HepG2 (cell line): ENCODE measurements around the gene CARMIL1. TPM values are rescaled to one million over a fixed set of nuclear protein-coding genes. Genes with fewer than 3 reads are reported as not detected.

ENCODE experiments used
- ATAC-seq: fragments of 200-7000 bp; cut with Tn5 transposase; 3 replicates; pipeline ENCODE4 v1.9.1; 2020; ENCODE audit warnings: mild to moderate bottlenecking, moderate library complexity
- BruUV-seq: library from RNA; stranded (reverse); fragments of 400-500 nt; replicated peaks from 2 replicates; lab custom pipeline; 2021; lab: Mats Ljungman, UMichigan
- CTCF ChIA-PET: fragments of 300-600 bp; formaldehyde crosslinking; extraction: SDS; loops from one replicate; lab custom pipeline; 2021; ENCODE audit warnings: low total read pairs, inconsistent platforms, low intra/inter-chr PET ratio; lab: Yijun Ruan, JAX
- POLR2A ChIA-PET: fragments of 350-600 bp; sonication (Branson Sonifier 250); formaldehyde crosslinking; loops from one replicate; lab custom pipeline; 2020; ENCODE audit warnings: antibody characterized with exemption, inconsistent platforms; lab: Yijun Ruan, JAX
- DNase-seq: peaks from one replicate; pipeline ENCODE4 v3.0.0-alpha.2; 2015; ENCODE audit warnings: low spot score
- FAIRE-seq: peaks from 3 replicates; lab custom pipeline; 2011; peaks lifted over from hg19 to GRCh38; lab: Jason Lieb, UNC
- H2AFZ ChIP-seq: one replicate; pipeline ENCODE4 v1.6.1; 2011; ENCODE audit warnings: low read length, inconsistent platforms
- H3K27ac ChIP-seq: fragments of 300-600 bp; 3 replicates; pipeline ENCODE4 v1.8.0; 2011; ENCODE audit warnings: mixed run types, mild to moderate bottlenecking, mixed read lengths, low read length, inconsistent platforms; ENCODE audit not compliant: insufficient read depth; ENCODE audit errors: extremely low read length
- H3K27me3 ChIP-seq, 2 experiments: fragments of 200-600 bp in 1 of 2; 2 replicates in 1 of 2; 3 replicates in 1 of 2; pipeline versions ENCODE4 v1.6.0 to v1.8.0; 2011; ENCODE audit warnings: low read length in 2 of 2, mild to moderate bottlenecking in 2 of 2, moderate library complexity in 2 of 2, inconsistent platforms in 1 of 2; ENCODE audit not compliant: insufficient read depth in 2 of 2, control insufficient read depth in 1 of 2
- H3K36me3 ChIP-seq, 2 experiments: fragments of 200-600 bp in 1 of 2; replicated peaks in 1 of 2; 2 replicates in 1 of 2; 3 replicates in 1 of 2; pipeline versions ENCODE4 v1.5.1 to v1.8.0; 2011; ENCODE audit warnings: low read length in 2 of 2, inconsistent platforms in 1 of 2; ENCODE audit not compliant: insufficient read depth in 2 of 2, control insufficient read depth in 1 of 2
- H3K4me1 ChIP-seq: 2 replicates; pipeline ENCODE4 v1.5.1; 2012; ENCODE audit warnings: low read length, inconsistent platforms; ENCODE audit not compliant: insufficient read depth
- H3K4me2 ChIP-seq: 2 replicates; pipeline ENCODE4 v1.6.0; 2011; ENCODE audit warnings: low read depth, low read length, inconsistent platforms
- H3K4me3 ChIP-seq, 3 experiments: fragments of 200-600 bp in 1 of 3; sonication (generic), shearing (Covaris generic) in 1 of 3; replicated peaks in 1 of 3; 2 replicates each; pipeline ENCODE4 v1.5.1; 2011 to 2016; ENCODE audit warnings: low read length in 3 of 3, inconsistent platforms in 2 of 3, low read depth in 2 of 3, mild to moderate bottlenecking in 2 of 3, control low read depth in 1 of 3, mixed read lengths in 1 of 3; ENCODE audit not compliant: insufficient read depth in 1 of 3
- H3K79me2 ChIP-seq: one replicate; pipeline ENCODE4 v1.6.1; 2011; ENCODE audit warnings: low read length, inconsistent platforms; ENCODE audit not compliant: insufficient read depth
- H3K9ac ChIP-seq: 2 replicates; pipeline ENCODE4 v1.6.0; 2011; ENCODE audit warnings: mild to moderate bottlenecking, low read depth, low read length, inconsistent platforms; ENCODE audit not compliant: insufficient read depth
- H3K9me3 ChIP-seq: 2 replicates; pipeline ENCODE4 v1.5.1; 2012; ENCODE audit warnings: mild to moderate bottlenecking, low read length
- H4K20me1 ChIP-seq: 2 replicates; pipeline ENCODE4 v1.6.0; 2011; ENCODE audit warnings: inconsistent platforms, mild to moderate bottlenecking, low read length, moderate library complexity; ENCODE audit not compliant: insufficient read depth
- CHD4 ChIP-seq: fragments of 200-600 bp; sonication (generic); IDR thresholded peaks from 2 replicates; pipeline ENCODE4 v1.7.0; 2017; ENCODE audit warnings: mild to moderate bottlenecking, low read length, borderline replicate concordance
- ELF4 ChIP-seq: sonication (generic); formaldehyde crosslinking; IDR thresholded peaks from 2 replicates; pipeline ENCODE4 v1.5.0; 2020; ENCODE audit warnings: missing genetic modification reagents, mild to moderate bottlenecking, moderate library complexity, borderline replicate concordance
- ETV5 ChIP-seq: IDR thresholded peaks from 2 replicates; pipeline ENCODE4 v1.6.1; 2018; ENCODE audit warnings: missing biosample characterization, missing genetic modification reagents, inconsistent platforms, borderline replicate concordance
- FOXO4 ChIP-seq: sonication (generic); formaldehyde crosslinking; conservative IDR thresholded peaks from 2 replicates; pipeline ENCODE4 v1.8.1; 2023; ENCODE audit warnings: missing genetic modification reagents
- GFI1 ChIP-seq: sonication (generic); formaldehyde crosslinking; IDR thresholded peaks from 2 replicates; pipeline ENCODE4 v1.5.0; 2020; ENCODE audit warnings: missing genetic modification reagents, mild to moderate bottlenecking, borderline replicate concordance
- HMGXB4 ChIP-seq, 2 experiments: sonication (generic) in 1 of 2; formaldehyde crosslinking in 1 of 2; IDR thresholded peaks; 2 replicates each; pipeline versions ENCODE4 v1.4.0 to v1.6.1; 2018 to 2020; ENCODE audit warnings: missing genetic modification reagents in 2 of 2, borderline replicate concordance in 1 of 2, low read depth in 1 of 2, mild to moderate bottlenecking in 1 of 2, missing biosample characterization in 1 of 2
- HNRNPK ChIP-seq: fragments of 200-400 bp; formaldehyde crosslinking; IDR thresholded peaks from 2 replicates; pipeline ENCODE4 v1.6.1; 2018; ENCODE audit warnings: low read length, low read depth, moderate library complexity, mild to moderate bottlenecking; ENCODE audit not compliant: poor library complexity, severe bottlenecking
- IRX3 ChIP-seq: sonication (generic); formaldehyde crosslinking; IDR thresholded peaks from 2 replicates; pipeline ENCODE4 v1.8.1; 2023; ENCODE audit warnings: mild to moderate bottlenecking, low read depth, missing genetic modification reagents, borderline replicate concordance
- MAFF ChIP-seq: IDR thresholded peaks from 2 replicates; pipeline ENCODE4 v1.6.1; 2011; ENCODE audit warnings: low read depth, low read length, improper control_type of control experiment
- MLXIP ChIP-seq: sonication (generic); formaldehyde crosslinking; IDR thresholded peaks from 2 replicates; pipeline ENCODE4 v1.9.0; 2021; ENCODE audit warnings: missing genetic modification reagents, borderline replicate concordance
- RNF2 ChIP-seq: fragments of 450-650 bp; conservative IDR thresholded peaks from 2 replicates; pipeline ENCODE4 v1.6.1; 2016; ENCODE audit warnings: low read depth
- ZBTB34 ChIP-seq: sonication (generic); formaldehyde crosslinking; IDR thresholded peaks from 2 replicates; pipeline ENCODE4 v1.8.0; 2022; ENCODE audit warnings: mild to moderate bottlenecking, missing genetic modification reagents
- ZFP90 ChIP-seq: sonication (generic); formaldehyde crosslinking; IDR thresholded peaks from 2 replicates; pipeline ENCODE4 v1.8.0; 2022; ENCODE audit warnings: missing genetic modification reagents, mild to moderate bottlenecking, inconsistent platforms, borderline replicate concordance
- ZNF468 ChIP-seq: sonication (generic); formaldehyde crosslinking; IDR thresholded peaks from 2 replicates; pipeline ENCODE4 v1.8.0; 2022; ENCODE audit warnings: mild to moderate bottlenecking, moderate library complexity, missing genetic modification reagents
- ZNF569 ChIP-seq: sonication (generic); formaldehyde crosslinking; IDR thresholded peaks from 2 replicates; pipeline ENCODE4 v1.5.0; 2020; ENCODE audit warnings: mild to moderate bottlenecking, missing genetic modification reagents, moderate library complexity, borderline replicate concordance
- ZNF709 ChIP-seq: sonication (generic); formaldehyde crosslinking; IDR thresholded peaks from 2 replicates; pipeline ENCODE4 v1.5.0; 2020; ENCODE audit warnings: mild to moderate bottlenecking, missing genetic modification reagents
- ZSCAN20 ChIP-seq: sonication (generic); formaldehyde crosslinking; IDR thresholded peaks from 2 replicates; pipeline ENCODE4 v1.4.0; 2020; ENCODE audit warnings: missing genetic modification reagents, mild to moderate bottlenecking, borderline replicate concordance
- WGBS: methylation state at CpG from one replicate; pipeline ENCODE4 v1.1.6; 2017; ENCODE audit warnings: low lambda C conversion rate; 5-methylcytosine and 5-hydroxymethylcytosine counted together
- in situ Hi-C: cut with HindIII; loops from 2 replicates; pipeline ENCODE4 v1.10.0; 2017; ENCODE audit warnings: low pct_unique_long_range_greater_than_20kb; ENCODE audit not compliant: extremely low pct_ligation_motif_present
- intact Hi-C: fragments of 100-400 bp; cut with micrococcal nuclease; formaldehyde crosslinking; loops from one replicate; pipeline ENCODE4 v1.10.0; 2022; ENCODE audit not compliant: unreplicated experiment
- polyA plus RNA-seq, 8 experiments: library from polyadenylated mRNA; depleted of rRNA in 3 of 8; stranded (reverse) in 7 of 8; unstranded in 1 of 8; fragments of >200 nt; fragmentation: Illumina TruSeq in 4 of 8; extraction: Trizol in 4 of 8; gene quantifications; 2 replicates each; pipeline versions ENCODE4 v1.2.1 to v1.2.3, GENCODE V29; 2011 to 2016; ENCODE audit warnings: low read depth in 4 of 8, missing spikeins in 1 of 8, mixed read lengths in 1 of 8; ENCODE audit not compliant: insufficient read depth in 1 of 8
- total RNA-seq, 5 experiments: library from RNA; depleted of rRNA; stranded (reverse); fragments of >200 nt; fragmentation: Illumina TruSeq; extraction: Trizol; gene quantifications; 2 replicates each; pipeline ENCODE4 v1.2.3, GENCODE V29; 2016; ENCODE audit warnings: low read depth in 1 of 5

Gene CARMIL1
- total and polyA plus RNA-seq, 2 of the 13 experiments (the other 11 are each of a cell fraction or from before 2014, with no cell fraction given), result 1.8 to 2.6 TPM

- FAIRE-seq, result no peak
- Histone ChIP-seq H3K27ac (no peak overlapping the region), H3K4me1 (peaks cover 38% of the 10 kb centered on the region), H4K20me1 (no peaks in the 10 kb centered on the region), H3K79me2 (no peaks in the 10 kb centered on the region), H3K9ac (no peak overlapping the region), H2AFZ (no peak overlapping the region), H3K4me2 (no peak overlapping the region), H3K4me3 (no peak overlapping the region), H3K36me3 (no peaks in the 10 kb centered on the region), H3K9me3 (no peaks in the 10 kb centered on the region), H3K27me3 (peaks cover 0 to 21% of the 10 kb centered on the region in 2 experiments; a peak in 3 of 5 replicates)
- intact Hi-C loops, result loop anchor here (5.0 kb wide), 2 partner anchors 322 to 667 kb away; no protein-coding TSS in a partner anchor
- DNase-seq, result no peak
- WGBS, result 47% methylated on average over 1 of the region's 1 CpG
- BruUV-seq, result no TSS peak
- ATAC-seq, result no peak
- in situ Hi-C loops, result loop anchor here (5.0 kb wide), 1 partner anchor 327 kb away; no protein-coding TSS in a partner anchor
- TF ChIP-seq ZNF709 (CRISPR knock-in tag), result no peak
- TF ChIP-seq ZFP90 (CRISPR knock-in tag), result no peak
- TF ChIP-seq ELF4 (CRISPR knock-in tag), result no peak
- no peak for TF ChIP-seq MAFF
- TF ChIP-seq ZNF468 (CRISPR knock-in tag), result no peak
- TF ChIP-seq GFI1 (CRISPR knock-in tag), result no peak
- TF ChIP-seq IRX3, result no peak
- no peak for TF ChIP-seq HNRNPK
- no peak for TF ChIP-seq ZNF569 (CRISPR knock-in tag)
- TF ChIP-seq HMGXB4 (CRISPR knock-in tag; IDR thresholded peaks at IDR 0.05; ENCODE audit: borderline replicate concordance in 1 of 2, low read depth in 1 of 2), result no peak
- TF ChIP-seq FOXO4 (CRISPR knock-in tag), result no peak
- no peak for TF ChIP-seq ZBTB34 (CRISPR knock-in tag)
- no peak for TF ChIP-seq RNF2
- no peak for TF ChIP-seq MLXIP (CRISPR knock-in tag)
- TF ChIP-seq ZSCAN20 (CRISPR knock-in tag), result no peak
- TF ChIP-seq ETV5, result no peak
- no peak for TF ChIP-seq CHD4
- ChIA-PET CTCF (no interaction called here), POLR2A (no interaction called here)
Measured at GRCh38 chr6:25275436-25275835, 3.7 kb upstream of the CARMIL1 start.
